ENCODE measurements around the gene YJEFN3.

- no peak for TF ChIP-seq CTCF (IDR thresholded peaks at IDR 0.05)
- TF ChIP-seq POLR2AphosphoS5 (IDR thresholded peaks at IDR 0.05; ENCODE audit: low read depth, low read length) = no peak
- TF ChIP-seq REST (IDR thresholded peaks at IDR 0.05; ENCODE audit: insufficient read depth in 1 of 2, low read depth in 2 of 2, low read length in 1 of 2) = no peak
- TF ChIP-seq SIN3A (IDR thresholded peaks at IDR 0.05; ENCODE audit: borderline replicate concordance, insufficient read depth, low read depth, low read length) = no peak
- TF ChIP-seq TCF7L2 (IDR thresholded peaks at IDR 0.05; ENCODE audit: low read depth, low read length) = no peak
Measured at GRCh38 chr19:19563348-19563848, 34.7 kb downstream of the YJEFN3 start.
